Suprapubic skin (tissue), 3 donors: ENCODE results near the gene KL.

Experiments
- CTCF ChIP-seq, 2 donors: fragments of 200-600 bp in 1 of 2; fragments of 450-650 bp in 1 of 2; sonication (generic) in 1 of 2; IDR thresholded peaks; one replicate each; pipeline ENCODE4 v1.5.1; 2016 to 2019; ENCODE audit warnings: antibody characterized with exemption in 2 of 2, mild to moderate bottlenecking in 1 of 2, moderate library complexity in 1 of 2
- EP300 ChIP-seq: sonication (generic); formaldehyde crosslinking; IDR thresholded peaks from one replicate; pipeline ENCODE4 v1.6.1; 2017; ENCODE audit warnings: antibody characterized with exemption

GRCh38 chr13:33052506-33053280 lies 36.5 kb downstream of the KL start:
- TF ChIP-seq CTCF (IDR thresholded peaks at IDR 0.05) = no peak
- no peak for TF ChIP-seq EP300
